ENCODE measurements around the gene ARPC2. TPM values are rescaled to one million over a fixed set of nuclear protein-coding genes. Genes with fewer than 3 reads are reported as not detected.

Gene ARPC2
- total RNA-seq, 3 donors from 2014 or later, result 262 to 322 (median 313) TPM

DNA sequence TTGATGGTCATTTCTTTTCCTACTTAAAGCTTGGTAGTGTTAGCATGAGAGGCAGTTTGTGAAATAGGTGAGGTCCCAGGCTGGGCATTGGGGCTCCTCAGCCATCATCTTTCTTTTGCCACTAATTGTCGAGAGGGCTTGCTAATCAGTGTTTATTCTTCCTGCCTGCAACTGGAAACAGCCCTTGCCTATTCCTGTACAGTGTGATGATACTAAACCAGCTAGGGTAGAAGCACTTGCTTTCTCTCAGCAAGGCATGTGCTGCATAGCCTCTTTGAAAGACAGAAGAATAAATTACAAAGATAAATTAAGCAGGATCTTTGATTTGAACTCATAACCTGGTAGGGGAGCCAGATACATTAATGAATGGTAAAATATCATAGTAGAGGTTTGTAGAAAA lies 27.2 kb downstream of the ARPC2 start:
- Histone ChIP-seq H3K9me3 (no peaks in the 10 kb centered on the region), H3K4me1 (ENCODE audit: low read depth) (no peaks in the 10 kb centered on the region), H3K36me3 (ENCODE audit: low read depth) (peaks cover 18% of the 10 kb centered on the region), H3K4me3 (no peak overlapping the region)
- TF ChIP-seq CTCF (IDR thresholded peaks at IDR 0.05), result no peak
- ATAC-seq (no peak), DNase-seq (no peak)
- intact Hi-C loops (cut with DNase I, micrococcal nuclease), result no loop called here

DNA sequence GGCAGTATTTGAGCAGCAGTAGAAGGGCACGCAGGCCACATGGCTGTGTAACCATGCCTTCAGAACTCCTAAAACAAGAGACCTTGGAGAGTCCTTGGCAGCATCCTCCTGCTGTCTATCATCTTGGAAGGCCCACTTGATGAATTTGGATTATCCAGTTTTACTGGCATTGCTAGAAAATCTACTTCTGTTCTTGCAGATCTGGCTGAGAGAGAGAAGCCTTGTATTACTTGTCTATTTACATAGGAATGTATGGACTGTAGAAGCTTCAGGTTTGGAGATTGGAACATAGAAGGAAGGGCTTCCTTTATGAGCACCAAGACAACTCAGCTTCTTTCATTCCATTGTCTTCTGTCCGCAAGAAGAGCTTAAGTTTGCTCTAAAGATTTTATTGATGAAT lies 27.7 kb downstream of the ARPC2 start:
- ATAC-seq (no peak), DNase-seq (no peak)
- no peak for TF ChIP-seq CTCF (IDR thresholded peaks at IDR 0.05)
- no peak overlapping the region for H3K4me3 ChIP-seq
- peaks cover 16% of the 10 kb centered on the region for H3K36me3 ChIP-seq (ENCODE audit: low read depth)
- no peaks in the 10 kb centered on the region for H3K4me1 ChIP-seq (ENCODE audit: low read depth)
- intact Hi-C loops (cut with DNase I, micrococcal nuclease), result no loop called here
- no peaks in the 10 kb centered on the region for H3K9me3 ChIP-seq

DNA sequence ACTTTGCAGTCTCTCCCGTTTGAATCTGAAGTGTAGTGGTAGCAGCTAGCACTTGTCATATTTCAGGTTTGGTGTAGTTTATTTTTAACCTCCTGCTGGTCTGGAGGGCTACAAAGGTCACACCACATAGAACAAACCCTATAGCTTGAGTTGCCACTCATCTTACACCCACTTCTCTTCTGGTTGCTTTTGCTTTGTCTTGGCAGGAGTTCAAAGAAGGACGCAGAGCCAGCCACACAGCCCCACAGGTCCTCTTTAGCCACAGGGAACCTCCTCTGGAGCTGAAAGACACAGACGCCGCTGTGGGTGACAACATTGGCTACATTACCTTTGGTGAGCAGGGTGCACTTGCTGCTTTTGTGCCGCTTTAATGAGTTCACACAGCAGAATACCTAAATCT lies 28.2 kb downstream of the ARPC2 start:
- ATAC-seq (no peak), DNase-seq (no peak)
- TF ChIP-seq CTCF (IDR thresholded peaks at IDR 0.05), result no peak
- Histone ChIP-seq H3K9me3 (no peaks in the 10 kb centered on the region), H3K4me1 (ENCODE audit: low read depth) (no peaks in the 10 kb centered on the region), H3K36me3 (ENCODE audit: low read depth) (peaks cover 16% of the 10 kb centered on the region), H3K4me3 (no peak overlapping the region)
- intact Hi-C loops (cut with DNase I, micrococcal nuclease), result no loop called here

DNA sequence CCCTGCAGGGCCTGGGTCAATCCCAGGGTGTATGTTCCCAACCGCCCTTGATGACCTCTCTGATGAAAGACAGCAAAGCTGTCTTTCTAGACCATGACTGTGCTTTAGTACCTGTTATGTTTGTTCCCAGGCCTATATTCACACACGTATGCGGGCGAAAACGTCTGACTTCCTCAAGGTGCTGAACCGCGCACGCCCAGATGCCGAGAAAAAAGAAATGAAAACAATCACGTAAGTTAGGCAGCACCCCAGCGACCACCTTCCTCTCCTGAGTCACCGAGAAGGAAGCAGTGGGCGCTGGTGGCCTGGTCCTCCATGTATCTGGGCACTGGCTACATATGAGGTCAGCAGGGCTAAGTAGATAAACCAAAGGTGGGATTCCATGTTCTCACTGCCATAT lies 32.7 kb downstream of the ARPC2 start:
- H3K4me3 ChIP-seq, result no peak overlapping the region
- no peak for DNase-seq
- no peaks in the 10 kb centered on the region for H3K9me3 ChIP-seq
- peaks cover 28% of the 10 kb centered on the region for H3K36me3 ChIP-seq (ENCODE audit: low read depth)
- no peaks in the 10 kb centered on the region for H3K4me1 ChIP-seq (ENCODE audit: low read depth)
- no peak for TF ChIP-seq CTCF (IDR thresholded peaks at IDR 0.05)
- no peak for ATAC-seq
- intact Hi-C loops (cut with DNase I, micrococcal nuclease), result loop anchor here (10.0 kb wide), 1 partner anchor 65 kb away; no protein-coding TSS in a partner anchor

DNA sequence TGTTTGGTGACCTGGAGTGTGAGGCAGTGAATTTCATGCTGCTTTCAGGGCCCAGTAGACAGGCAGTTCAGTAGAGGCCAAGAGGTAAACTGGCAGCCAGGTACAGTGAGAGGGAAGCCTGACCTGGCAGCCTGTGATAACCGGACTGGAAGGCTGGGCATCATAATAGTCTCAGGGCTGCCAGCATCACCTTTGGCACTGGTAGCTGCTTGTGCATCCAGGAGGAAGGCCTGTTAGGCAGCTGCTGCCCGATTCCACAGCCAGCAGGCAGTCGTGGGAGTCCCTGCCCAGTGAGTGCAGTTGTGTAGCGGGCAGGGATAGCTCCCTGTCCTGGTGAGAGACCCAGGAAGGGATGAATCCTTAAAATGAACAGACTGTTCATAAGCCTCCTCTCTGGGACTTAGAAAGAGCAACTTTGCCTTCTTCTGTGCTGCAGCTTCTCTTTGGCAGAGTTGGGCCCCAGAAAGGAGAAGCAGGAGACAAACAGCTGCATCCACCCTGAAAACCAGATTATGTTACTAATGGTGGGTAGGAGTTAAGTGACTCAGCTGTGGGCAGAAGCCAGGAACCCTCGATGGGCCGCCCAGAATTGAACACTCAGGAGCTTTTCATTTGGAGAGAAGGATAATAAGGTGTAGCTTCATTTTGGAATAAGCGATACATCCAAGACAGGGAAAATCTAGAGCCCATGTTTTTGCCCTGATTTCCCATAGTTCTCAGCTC lies 35.7 kb downstream of the ARPC2 start:
- no peak for DNase-seq
- no peak for TF ChIP-seq CTCF (IDR thresholded peaks at IDR 0.05)
- intact Hi-C loops (cut with DNase I, micrococcal nuclease), result loop anchor here (10.0 kb wide), 1 partner anchor 68 kb away; no protein-coding TSS in a partner anchor
- Histone ChIP-seq H3K9me3 (no peaks in the 10 kb centered on the region), H3K4me1 (ENCODE audit: low read depth) (no peaks in the 10 kb centered on the region), H3K36me3 (ENCODE audit: low read depth) (peaks cover 21% of the 10 kb centered on the region), H3K4me3 (no peak overlapping the region)
- no peak for ATAC-seq
